Right hindlimb (tissue), 1 donor: ENCODE data around the gene NKAPD1.
"Not testable (repeated sequence)": the region's sequence is repeated elsewhere in the genome, so short reads cannot be mapped to it uniquely, and the experiment has no call there.

Experiments
- DNase-seq: peaks from one replicate; pipeline ENCODE4 v3.0.0-alpha.2; 2018

The NKAPD1 gene, protein sequence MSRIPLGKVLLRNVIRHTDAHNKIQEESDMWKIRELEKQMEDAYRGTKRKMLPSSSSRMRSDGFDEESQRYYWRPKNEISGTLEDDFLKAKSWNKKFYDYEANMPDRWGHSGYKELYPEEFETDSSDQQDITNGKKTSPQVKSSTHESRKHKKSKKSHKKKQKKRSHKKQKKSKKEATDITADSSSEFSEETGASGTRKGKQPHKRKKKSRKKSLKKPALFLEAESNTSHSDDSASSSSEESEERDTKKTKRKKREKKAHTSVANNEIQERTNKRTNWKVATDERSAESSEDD

DNA sequence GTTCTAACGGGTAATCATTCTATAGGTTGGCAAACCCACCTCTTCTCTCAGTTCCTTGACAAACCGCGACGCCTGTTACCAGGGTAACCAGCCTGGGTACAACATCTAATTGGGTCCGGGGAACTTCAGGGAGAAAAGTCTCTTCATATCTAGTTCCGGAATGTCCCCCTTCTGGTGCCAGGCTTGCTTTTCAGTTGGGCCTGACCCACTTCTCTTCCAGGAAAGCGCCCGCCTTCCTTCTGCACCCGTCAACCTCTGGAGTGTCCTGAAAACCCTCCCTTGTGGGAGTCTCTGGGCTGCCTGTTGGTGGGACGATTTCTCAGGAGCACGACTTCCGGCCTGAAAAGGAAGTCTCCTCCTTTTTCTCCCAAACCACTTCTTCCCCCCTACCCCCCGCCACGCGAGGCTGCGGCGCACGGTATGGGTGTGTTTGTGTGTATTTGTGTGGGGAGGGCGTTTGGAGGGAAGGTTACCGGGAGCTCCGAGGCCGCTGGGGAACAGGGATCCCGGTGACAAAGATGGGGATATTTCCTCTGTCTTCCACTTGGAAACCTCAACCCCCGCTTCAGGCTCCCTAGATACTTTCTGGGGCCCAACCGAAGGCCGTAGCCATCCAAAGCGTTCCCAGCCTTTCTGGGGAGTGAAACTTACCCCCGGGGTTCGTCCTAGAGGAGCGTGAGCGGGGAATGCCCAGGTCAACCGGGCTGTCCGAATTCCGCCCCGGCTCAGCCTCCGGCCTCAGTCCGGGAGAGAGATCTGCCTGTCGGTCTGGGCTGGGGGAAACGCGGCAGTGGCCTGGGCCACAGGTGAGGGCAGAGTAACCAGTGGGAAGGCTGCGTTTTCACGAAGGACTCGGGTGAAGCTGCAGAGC is at the start of gene NKAPD1, which contains the start of gene PIH1D2:
Gene NKAPD1, plus strand, starts transcription at position 359 of the 871 bp plus-strand sequence. CDS start 1,276 bp downstream, outside the sequence.
Gene PIH1D2, minus strand, starts transcription at position 77 of the 871 bp plus-strand sequence. CDS start 843 bp downstream, outside the sequence.
- peak; percentile 87 for DNase-seq

DNA sequence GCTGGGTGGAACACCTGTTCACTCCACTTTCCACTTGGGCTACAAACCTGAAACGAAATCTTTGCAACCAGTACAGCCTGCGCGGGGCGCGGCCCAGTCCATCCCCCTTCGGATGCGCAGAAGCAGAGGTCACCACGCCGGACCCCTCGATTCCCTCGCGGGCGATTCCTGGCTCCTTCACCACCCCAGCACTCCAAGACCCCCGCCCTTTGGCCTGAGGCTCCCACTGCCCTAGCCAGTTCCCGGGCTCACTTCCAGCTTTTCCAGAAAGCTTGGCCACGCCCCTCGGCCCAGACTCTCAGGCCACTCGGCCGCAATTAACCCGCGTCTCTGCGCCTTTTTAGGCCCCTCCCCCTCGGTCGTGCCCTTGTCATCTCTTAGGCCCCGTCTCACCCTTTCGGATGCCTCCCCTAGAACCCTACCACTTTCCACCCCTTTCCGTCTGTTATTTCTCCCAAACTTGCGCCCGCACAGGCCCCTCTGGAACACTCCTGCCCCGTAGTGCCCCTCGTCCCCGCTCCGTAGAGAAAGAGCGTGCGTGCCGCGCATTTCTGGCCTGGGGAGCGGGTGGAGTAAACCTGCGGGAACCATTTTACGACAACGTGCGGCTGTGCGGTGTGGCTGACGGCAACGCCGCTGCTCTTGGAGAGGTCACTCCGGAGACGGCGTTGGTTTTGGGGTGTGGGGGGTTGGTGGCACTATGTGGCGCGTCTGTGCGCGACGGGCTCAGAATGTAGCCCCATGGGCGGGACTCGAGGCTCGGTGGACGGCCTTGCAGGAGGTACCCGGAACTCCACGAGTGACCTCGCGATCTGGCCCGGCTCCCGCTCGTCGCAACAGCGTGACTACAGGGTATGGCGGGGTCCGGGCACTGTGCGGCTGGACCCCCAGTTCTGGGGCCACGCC is 49.1 kb upstream of the NKAPD1 start, which contains the start of gene DLAT:
Gene DLAT, plus strand, starts transcription at position 636 of the 906 bp plus-strand sequence. Its CDS starts 65 bp downstream, at position 701.
- peak; percentile 91 for DNase-seq

DNA sequence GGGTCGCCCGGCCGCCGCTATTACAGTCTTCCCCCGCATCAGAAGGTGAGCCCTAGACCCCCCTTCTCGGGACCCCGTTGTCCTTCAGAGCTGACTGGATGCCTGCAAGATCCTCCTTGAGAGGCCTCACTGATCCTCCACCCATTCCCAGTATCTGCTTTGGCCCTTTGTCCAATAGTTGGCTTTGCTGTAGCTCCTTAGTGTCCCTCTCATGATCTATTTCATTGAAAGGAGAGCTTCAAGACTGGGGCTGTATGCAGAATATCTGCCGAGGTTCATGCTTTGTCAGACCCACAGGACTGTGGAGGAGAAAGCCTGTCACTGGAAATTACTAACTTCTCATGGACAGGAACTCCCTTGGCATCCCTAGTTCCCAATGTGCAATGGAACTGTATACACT is 48.4 kb upstream of the NKAPD1 start:
- no peak for DNase-seq

DNA sequence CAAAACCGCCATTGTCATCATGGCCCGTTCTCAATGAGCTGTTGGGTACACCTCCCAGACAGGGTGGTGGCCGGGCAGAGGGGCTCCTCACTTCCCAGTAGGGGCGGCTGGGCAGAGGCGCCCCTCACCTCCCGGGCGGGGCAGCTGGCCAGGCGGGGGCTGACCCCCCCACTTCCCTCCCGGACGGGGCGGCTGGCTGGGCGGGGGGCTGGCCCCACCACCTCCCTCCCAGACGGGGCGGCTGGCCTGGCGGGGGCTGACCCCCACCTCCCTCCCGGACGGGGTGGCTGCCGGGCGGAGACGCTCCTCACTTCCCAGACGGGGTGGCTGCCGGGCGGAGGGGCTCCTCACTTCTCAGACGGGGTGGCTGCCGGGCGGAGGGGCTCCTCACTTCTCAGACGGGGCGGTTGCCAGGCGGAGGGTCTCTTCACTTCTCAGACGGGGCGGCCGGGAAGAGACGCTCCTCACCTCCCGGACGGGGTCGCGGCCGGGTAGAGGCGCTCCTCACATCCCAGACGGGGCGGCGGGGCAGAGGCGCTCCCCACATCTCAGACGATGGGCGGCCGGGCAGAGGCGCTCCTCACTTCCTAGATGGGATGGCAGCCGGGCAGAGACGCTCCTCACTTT is 47.2 kb upstream of the NKAPD1 start:
- not testable (repeated sequence) for DNase-seq

DNA sequence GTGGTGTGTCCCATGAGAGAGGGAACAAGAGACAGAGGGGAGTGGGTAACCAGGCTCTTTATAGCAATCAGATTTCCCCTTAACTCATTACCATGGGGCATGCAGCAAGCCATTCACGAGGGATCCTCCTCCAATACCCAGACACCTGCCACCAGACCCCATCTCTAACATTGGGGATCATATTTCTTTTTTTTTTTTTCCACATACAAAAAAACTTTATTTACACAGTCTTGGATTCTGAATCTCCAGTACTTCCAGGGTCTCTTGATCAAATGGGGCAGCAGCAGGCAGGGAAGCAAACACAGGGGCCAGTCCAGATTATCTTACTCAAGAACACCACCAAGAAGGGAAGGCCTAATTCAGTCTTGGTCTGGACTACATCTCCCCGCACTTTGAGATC is 44.6 kb upstream of the NKAPD1 start:
- no peak for DNase-seq

DNA sequence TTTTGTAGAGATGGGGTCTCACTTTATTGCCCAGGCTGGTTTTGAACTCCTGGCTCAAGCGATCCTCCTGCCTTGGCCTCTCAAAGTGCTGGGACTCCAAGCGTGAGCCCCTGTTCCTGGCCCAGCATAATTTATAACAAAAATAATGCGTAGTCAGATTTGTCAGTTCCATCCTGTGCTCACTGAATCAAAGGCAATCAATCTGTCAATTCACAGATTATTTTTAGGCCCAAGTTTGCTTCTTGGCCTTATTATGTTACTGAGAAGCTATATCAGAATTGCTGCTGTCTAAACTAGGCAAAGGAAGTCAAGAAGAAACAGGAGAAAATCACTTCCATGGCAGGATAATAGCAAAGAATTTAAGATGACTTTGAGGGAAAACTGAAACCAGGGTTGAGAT is 40.2 kb upstream of the NKAPD1 start:
- no peak for DNase-seq

DNA sequence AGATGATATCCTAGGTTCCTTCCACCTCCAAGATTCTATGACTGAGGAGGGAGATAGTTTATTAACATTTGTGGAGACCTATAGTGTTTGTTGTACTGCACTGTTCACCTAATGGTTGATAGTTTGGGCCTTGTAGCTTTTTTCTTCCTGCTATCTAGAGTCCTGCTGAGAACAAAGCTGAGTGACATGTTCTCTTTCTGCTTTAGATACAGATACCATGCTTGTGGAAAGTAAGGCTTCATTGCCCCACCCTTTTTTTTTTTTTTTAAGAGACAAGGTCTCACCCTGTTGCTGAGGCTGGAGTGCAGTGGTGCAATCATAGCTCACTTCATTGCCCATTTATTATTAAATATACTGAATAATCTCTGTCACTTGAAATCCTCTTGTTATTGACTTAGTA is 36.6 kb upstream of the NKAPD1 start:
- DNase-seq: no peak

DNA sequence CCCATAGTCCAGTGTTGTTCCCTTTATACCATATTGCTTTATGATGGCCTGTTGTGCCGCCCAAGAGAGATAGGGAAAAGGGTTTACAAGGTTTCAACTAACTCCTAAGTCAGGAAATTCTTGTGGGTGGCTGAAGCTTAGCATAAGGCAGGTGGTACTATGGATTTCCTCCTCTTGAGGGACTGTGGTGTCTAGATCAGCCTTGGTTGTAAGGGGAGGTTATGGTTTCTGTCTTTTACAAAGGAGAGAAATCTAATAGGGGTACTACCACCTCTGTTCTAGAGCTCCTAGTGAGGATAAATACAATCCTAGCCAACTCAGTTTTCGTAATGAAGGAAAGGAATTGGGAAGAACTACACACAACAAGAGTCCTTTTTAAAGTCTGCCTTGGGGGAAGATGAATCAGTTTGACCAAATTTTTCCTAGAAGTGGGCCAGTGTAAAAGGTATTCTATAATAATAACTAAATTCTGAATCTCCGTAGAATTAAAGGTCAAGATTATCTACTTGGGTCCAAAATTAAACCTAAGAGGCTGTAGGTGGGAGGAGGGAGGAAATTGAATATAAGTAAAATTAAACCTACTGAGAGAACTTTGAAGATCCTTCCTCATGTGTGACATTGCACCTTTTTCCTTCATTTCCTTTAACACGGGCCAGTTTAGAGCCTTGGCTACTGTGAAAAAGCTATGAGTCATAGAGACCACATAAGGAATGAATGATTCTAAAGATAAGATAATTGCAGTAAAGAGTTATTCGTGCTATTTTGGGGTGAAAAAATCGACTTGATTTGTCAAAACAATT is 31.7 kb upstream of the NKAPD1 start:
- DNase-seq: no peak

DNA sequence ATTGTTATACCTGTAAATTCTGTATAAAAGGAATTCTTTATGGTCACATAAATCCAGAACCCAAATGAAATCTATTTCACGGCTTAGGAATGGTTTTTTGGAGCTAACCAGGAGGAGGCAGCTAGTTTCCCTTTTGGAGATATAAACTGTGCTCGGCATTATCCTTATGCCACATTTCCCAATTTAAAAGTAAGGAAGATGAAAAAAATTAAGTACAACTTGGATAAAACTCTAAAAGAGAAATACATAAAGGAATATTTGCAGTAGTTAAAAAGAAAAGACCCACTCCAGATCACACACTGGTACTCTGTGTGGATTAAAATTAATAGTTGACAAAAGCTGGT is 31.2 kb upstream of the NKAPD1 start:
- no peak for DNase-seq

DNA sequence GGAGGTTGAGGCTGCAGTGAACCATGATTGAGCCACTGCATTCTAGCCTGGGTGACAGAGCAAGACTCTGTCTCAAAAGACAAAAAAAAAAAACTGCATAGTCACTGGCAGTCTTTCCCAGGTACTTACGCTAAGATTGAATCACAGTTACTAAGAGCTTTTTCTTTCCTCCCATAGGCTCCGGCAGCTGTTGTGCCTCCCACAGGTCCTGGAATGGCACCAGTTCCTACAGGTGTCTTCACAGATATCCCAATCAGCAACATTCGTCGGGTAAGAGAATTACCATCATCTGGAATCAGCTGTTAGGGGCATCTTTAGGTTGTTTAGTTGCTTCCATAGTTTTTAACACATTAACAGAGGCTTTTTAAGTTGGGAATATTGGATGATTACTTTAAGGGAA is 29.1 kb upstream of the NKAPD1 start:
- DNase-seq: no peak

DNA sequence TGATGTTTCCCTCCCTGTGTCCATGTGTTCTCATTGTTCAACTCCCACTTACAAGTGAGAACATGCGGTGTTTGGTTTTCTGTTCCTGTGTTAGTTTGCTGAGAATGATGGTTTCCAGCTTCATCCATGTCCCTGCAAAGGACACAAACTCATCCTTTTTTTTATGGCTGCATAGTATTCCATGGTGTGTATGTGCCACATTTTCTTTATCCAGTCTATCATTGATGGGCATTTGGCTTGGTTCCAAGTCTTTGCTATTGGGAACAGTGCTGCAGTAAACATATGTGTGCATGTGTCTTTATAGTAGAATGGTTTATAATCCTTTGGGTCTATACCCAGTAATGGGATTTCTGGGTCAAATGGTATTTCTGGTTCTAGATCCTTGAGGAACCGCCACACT is 27.5 kb upstream of the NKAPD1 start:
- DNase-seq: not testable (repeated sequence)

DNA sequence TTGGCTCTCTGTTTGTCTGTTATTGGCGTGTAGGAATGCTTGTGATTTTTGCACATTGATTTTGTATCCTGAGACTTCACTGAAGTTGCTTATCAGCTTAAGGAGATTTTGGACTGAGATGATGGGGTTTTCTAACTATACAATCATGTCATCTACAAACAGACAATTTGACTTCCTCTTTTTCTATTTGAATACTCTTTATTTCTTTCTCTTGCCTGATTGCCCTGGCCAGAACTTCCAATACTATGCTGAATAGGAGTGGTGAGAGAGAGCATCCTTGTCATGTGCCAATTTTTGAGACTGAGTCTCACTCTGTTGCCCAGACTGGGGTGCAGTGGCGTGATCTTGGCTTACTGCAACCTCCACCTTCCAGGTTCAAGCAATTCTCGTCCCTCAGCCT is 25.8 kb upstream of the NKAPD1 start:
- DNase-seq: not testable (repeated sequence)

DNA sequence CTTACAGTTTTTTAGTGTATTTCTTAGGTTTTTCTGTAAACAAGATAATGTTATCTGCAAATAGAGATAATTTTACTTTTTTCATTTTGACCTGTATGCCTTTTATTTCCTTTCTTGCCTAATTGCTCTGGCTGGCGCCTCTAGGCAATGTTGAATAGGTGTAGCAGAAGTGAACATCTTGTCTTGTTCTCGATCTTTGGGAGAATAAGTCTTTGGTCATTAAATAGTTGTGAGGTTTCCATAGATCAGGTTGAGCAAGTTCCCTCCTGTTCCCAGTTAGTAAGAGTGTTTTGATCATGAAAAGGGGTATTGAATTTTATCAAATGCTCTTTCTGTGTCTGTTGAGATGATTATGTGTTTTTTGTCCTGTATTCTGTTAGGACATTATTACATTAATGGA is 24.3 kb upstream of the NKAPD1 start:
- DNase-seq: no peak

DNA sequence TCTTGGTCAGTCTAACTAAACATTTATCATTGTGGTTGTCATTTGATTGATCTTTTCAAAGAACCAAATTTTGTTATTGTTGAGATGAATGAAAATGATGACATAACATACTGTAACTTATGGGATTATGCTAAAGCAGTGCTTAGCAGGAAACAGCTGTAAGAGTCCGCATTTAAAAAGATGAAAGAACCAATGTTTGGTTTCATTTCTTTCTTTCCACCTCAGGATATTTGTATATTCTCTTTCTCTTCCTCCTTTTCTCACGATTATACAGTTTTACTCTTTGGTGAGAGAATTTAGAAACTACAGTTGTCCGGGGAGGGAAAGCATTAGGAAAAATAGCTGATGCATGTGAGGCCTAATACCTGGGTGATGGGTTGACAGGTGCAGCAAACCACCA is 23.4 kb upstream of the NKAPD1 start:
- DNase-seq: no peak

DNA sequence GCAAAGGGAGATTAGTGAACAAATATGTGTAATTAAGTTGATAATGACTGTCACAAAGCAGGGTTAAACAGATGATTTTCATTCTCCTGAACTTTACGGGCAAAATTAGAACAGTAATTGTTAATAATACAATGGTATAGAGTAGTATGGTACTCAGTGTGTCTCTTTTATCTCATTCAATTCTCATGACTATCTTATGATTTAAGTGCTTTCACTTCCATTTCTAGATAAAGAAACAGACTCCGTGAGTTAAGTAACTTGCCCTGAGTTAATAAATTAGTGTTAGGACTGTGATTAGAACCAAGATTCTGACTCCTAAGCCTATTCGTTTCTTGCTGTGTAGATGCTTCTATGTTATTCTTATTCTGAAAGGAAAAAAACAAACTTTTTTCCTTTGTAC is 22.3 kb upstream of the NKAPD1 start:
- DNase-seq: no peak

DNA sequence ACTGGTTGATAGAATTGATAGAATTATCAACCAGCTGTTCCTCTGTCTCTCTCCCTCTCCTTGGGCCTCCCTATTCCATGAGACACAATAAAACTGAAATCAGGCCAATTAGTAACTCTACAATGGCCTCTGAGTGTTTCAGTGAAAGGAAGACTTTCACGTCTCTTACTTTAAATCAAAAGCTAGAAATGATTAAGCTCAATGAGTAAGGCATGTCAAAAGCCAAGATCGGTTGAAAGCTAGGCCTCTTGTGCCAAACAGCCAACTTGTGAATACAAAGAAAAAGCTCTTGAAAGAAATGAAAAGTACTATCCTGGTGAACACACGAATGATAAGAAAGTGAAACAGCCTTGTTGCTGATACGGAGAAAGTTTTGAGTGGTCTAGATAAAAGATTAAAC is 16.9 kb upstream of the NKAPD1 start:
- no peak for DNase-seq

DNA sequence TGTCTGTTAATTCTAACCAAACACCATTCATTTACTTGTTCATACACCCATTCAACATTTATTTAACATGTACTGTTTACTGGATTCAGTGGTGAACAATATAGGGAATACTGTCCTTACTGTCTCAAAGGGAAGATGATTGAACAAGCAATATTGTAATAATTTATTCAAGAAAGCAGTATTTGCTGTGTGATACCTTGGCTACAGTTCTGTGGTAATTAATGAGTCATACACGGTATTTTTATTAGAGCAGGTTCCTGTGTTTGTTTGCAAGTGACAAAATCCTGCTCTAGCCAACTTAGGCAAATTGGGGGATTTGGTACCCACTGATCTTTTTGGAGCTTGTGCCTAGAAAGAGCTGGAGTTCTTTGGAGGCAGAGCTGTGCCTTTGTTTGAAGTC is 16.0 kb upstream of the NKAPD1 start:
- DNase-seq: no peak

DNA sequence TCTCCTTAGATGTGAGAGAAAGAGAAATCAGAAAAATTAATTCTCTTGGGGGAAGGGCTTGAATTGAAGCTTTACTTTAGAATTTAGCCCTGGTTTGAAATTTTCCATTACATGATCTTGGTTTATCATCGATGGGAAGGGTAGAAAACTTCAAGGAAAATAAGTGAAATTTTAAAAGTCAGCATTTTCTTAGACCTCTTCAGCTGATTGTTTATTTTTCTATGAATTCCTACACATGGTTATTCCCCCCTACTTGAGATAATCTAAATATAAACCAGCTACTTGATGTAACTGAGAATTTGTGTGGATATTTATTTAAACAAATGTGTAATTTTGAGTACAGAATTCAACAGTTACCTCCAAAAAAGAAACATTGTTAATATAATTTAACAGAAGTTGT is 11.2 kb upstream of the NKAPD1 start:
- DNase-seq: no peak

DNA sequence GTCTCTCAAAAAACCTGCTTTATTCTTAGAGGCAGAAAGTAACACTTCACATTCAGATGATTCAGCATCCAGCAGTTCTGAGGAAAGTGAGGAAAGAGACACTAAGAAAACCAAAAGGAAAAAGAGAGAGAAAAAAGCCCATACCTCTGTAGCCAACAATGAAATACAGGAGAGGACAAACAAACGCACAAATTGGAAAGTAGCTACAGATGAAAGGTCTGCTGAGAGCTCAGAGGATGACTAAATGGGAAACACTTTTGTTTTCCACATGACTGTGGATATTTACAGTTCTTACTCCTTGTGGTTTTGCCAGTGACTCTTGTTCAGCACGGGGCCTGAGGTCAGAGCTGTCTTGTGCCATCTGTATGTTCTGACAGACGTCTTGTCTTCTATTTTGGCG is 8.6 kb downstream of the NKAPD1 start:
- DNase-seq: no peak

DNA sequence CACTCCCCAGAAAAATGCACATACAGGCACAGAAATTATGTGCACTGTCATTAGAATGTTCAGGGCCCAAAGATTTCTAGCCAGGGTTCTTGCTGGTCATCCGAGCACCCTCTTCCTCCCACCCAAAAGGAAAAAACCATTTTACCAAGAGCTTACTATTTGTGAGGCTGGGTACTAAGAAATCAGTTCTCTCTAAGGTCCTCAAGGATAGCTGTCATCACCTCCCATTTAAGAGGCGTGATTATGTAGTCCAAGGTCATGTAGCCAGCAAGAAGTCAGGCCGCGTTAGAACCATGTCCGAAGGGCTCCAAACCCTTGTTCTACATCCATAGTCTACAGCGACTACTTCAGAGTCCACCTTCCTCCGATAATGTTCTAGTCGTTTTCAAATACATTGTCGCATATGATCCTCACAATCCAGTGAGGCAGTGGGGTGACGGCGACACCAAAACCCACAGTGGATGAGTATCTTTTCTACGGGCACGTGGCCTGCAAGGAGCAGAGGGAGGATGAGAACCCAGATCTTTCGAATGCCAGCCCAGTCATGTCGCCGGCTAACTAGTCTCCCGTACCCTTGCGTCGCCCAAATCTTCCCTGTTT is 11.8 kb downstream of the NKAPD1 start:
- DNase-seq: peak; percentile 19
